Keratinocyte (primary cell): ENCODE measurements around the gene CRLF3. TPM values are rescaled to one million over a fixed set of nuclear protein-coding genes. Genes with fewer than 3 reads are reported as not detected.

Experiments used
- DNase-seq: peaks from one replicate; pipeline ENCODE4 v3.0.0-alpha.2; 2011; ENCODE audit warnings: low read depth, missing footprints, low spot score
- FAIRE-seq: peaks from 2 replicates; lab custom pipeline; 2011; peaks lifted over from hg19 to GRCh38; lab: Jason Lieb, UNC
- H2AFZ ChIP-seq: 2 replicates; pipeline ENCODE4 v1.6.0; 2012; ENCODE audit warnings: low read length, control low read depth, inconsistent platforms; ENCODE audit not compliant: control insufficient read depth
- H3K27ac ChIP-seq: 2 replicates; pipeline ENCODE4 v1.5.1; 2011; ENCODE audit warnings: low read length; ENCODE audit not compliant: control insufficient read depth, insufficient read depth
- H3K27me3 ChIP-seq: 3 replicates; pipeline ENCODE4 v1.6.0; 2011; ENCODE audit warnings: low read length; ENCODE audit not compliant: control insufficient read depth, insufficient read depth; ENCODE audit errors: extremely low read depth
- H3K36me3 ChIP-seq, 2 experiments: 2 replicates in 1 of 2; 3 replicates in 1 of 2; pipeline ENCODE4 v1.5.1; 2011; ENCODE audit warnings: low read length in 2 of 2, mild to moderate bottlenecking in 1 of 2; ENCODE audit not compliant: control insufficient read depth in 2 of 2, insufficient read depth in 2 of 2; ENCODE audit errors: extremely low read depth in 1 of 2
- H3K4me1 ChIP-seq: 3 replicates; pipeline ENCODE4 v1.5.1; 2011; ENCODE audit warnings: low read length; ENCODE audit not compliant: control insufficient read depth, insufficient read depth; ENCODE audit errors: extremely low read depth
- H3K4me2 ChIP-seq: 3 replicates; pipeline ENCODE4 v1.6.0; 2011; ENCODE audit warnings: low read depth, low read length; ENCODE audit not compliant: control insufficient read depth, insufficient read depth; ENCODE audit errors: extremely low read depth
- H3K4me3 ChIP-seq, 3 experiments: fragments of 200-600 bp in 1 of 3; sonication (generic) in 1 of 3; 2 replicates in 2 of 3; 3 replicates in 1 of 3; pipeline ENCODE4 v1.5.1; 2011 to 2016; ENCODE audit warnings: low read length in 3 of 3, mild to moderate bottlenecking in 3 of 3, control low read depth in 2 of 3, inconsistent platforms in 1 of 3, low read depth in 1 of 3, mixed read lengths in 1 of 3, mixed run types in 1 of 3, moderate library complexity in 1 of 3; ENCODE audit not compliant: control insufficient read depth in 2 of 3, insufficient read depth in 2 of 3; ENCODE audit errors: extremely low read depth in 1 of 3
- H3K79me2 ChIP-seq: 2 replicates; pipeline ENCODE4 v1.6.0; 2012; ENCODE audit warnings: low read length; ENCODE audit not compliant: control insufficient read depth, insufficient read depth
- H3K9ac ChIP-seq: 3 replicates; pipeline ENCODE4 v1.6.0; 2011; ENCODE audit warnings: low read length; ENCODE audit not compliant: control insufficient read depth, insufficient read depth; ENCODE audit errors: extremely low read depth
- H3K9me1 ChIP-seq: 3 replicates; pipeline ENCODE4 v1.6.0; 2011; ENCODE audit warnings: low read length; ENCODE audit not compliant: control insufficient read depth, insufficient read depth; ENCODE audit errors: extremely low read depth
- H3K9me3 ChIP-seq: 2 replicates; pipeline ENCODE4 v1.5.1; 2012; ENCODE audit warnings: low read depth, low read length; ENCODE audit not compliant: control insufficient read depth
- H4K20me1 ChIP-seq: 3 replicates; pipeline ENCODE4 v1.6.0; 2011; ENCODE audit warnings: low read length; ENCODE audit not compliant: control insufficient read depth, insufficient read depth; ENCODE audit errors: extremely low read depth
- CTCF ChIP-seq, 3 experiments: IDR thresholded peaks in 1 of 3; conservative IDR thresholded peaks in 1 of 3; optimal IDR thresholded peaks in 1 of 3; 2 replicates in 2 of 3; 3 replicates in 1 of 3; pipeline versions ENCODE3 to v1.5.1; 2011; ENCODE audit warnings: low read length in 3 of 3, mild to moderate bottlenecking in 3 of 3, moderate library complexity in 2 of 3, control low read depth in 1 of 3, inconsistent platforms in 1 of 3; ENCODE audit not compliant: insufficient read depth in 2 of 3; ENCODE audit errors: extremely low read depth in 1 of 3
- EZH2 ChIP-seq: IDR thresholded peaks from one replicate; pipeline ENCODE4 v1.6.1; 2012; ENCODE audit warnings: inconsistent platforms, mild to moderate bottlenecking, low read length, moderate library complexity
- dilution Hi-C: fragments of 300-500 bp; cut with MboI; formaldehyde crosslinking; loops from one replicate; pipeline ENCODE4 v1.7.0; 2020; ENCODE audit warnings: low sequenced_read_pairs; ENCODE audit not compliant: extremely low pct_ligation_motif_present
- polyA plus RNA-seq, 5 experiments: library from polyadenylated mRNA; depleted of rRNA in 3 of 5; stranded (reverse) in 3 of 5; stranded (forward) in 1 of 5; unstranded in 1 of 5; fragments of >200 nt; gene quantifications; 1 replicate in 1 of 5; 2 replicates in 3 of 5; 3 replicates in 1 of 5; pipeline versions ENCODE4 v1.2.1 to v1.2.3, GENCODE V29; 2011 to 2012; ENCODE audit warnings: missing spikeins in 2 of 5, low read depth in 1 of 5, low replicate concordance in 1 of 5

Gene CRLF3
- polyA plus RNA-seq, 1 donor (not counting 4 experiments of a cell fraction or from before 2014, with no cell fraction given) = 22.4 TPM

- Histone ChIP-seq H3K27me3 (no peaks in the 10 kb centered on the region), H3K9me1 (no peaks in the 10 kb centered on the region), H3K4me3 (no peak overlapping the region), H2AFZ (no peak overlapping the region), H3K27ac (no peak overlapping the region), H3K36me3 (peaks cover 0 to 10% of the 10 kb centered on the region in 2 experiments), H3K79me2 (no peaks in the 10 kb centered on the region), H4K20me1 (no peaks in the 10 kb centered on the region), H3K4me2 (no peak overlapping the region), H3K9me3 (no peaks in the 10 kb centered on the region), H3K4me1 (no peaks in the 10 kb centered on the region), H3K9ac (no peak overlapping the region)
- dilution Hi-C loops = no loop called here
- FAIRE-seq (no peak), DNase-seq (no peak)
- TF ChIP-seq EZH2 (no peak), CTCF (optimal IDR thresholded peaks at IDR 0.05 in 1 of 3, IDR thresholded peaks at IDR 0.05 in 1 of 3, conservative IDR thresholded peaks at IDR 0.05 in 1 of 3; ENCODE audit: extremely low read depth in 1 of 3, insufficient read depth in 2 of 3, low read length in 3 of 3) (no peak)
These were observed 16.3 kb upstream of the CRLF3 start for GRCh38 chr17:30840771-30841170.

GRCh38 chr17:30838202-30838807, 13.8 kb upstream of the CRLF3 start:
- Histone ChIP-seq H3K4me3 (no peak overlapping the region), H3K27me3 (no peaks in the 10 kb centered on the region), H2AFZ (no peak overlapping the region), H3K4me2 (no peak overlapping the region), H4K20me1 (no peaks in the 10 kb centered on the region), H3K9me1 (no peaks in the 10 kb centered on the region), H3K9me3 (no peaks in the 10 kb centered on the region), H3K4me1 (peaks cover 2% of the 10 kb centered on the region), H3K27ac (no peak overlapping the region), H3K79me2 (peaks cover 2% of the 10 kb centered on the region), H3K9ac (no peak overlapping the region), H3K36me3 (peaks cover 0 to 10% of the 10 kb centered on the region in 2 experiments)
- TF ChIP-seq EZH2 = no peak
- no peak for TF ChIP-seq CTCF (optimal IDR thresholded peaks at IDR 0.05 in 1 of 3, IDR thresholded peaks at IDR 0.05 in 1 of 3, conservative IDR thresholded peaks at IDR 0.05 in 1 of 3; ENCODE audit: extremely low read depth in 1 of 3, insufficient read depth in 2 of 3, low read length in 3 of 3)
- dilution Hi-C loops = no loop called here
- no peak for FAIRE-seq
- no peak for DNase-seq
